Activated naive CD8-positive, alpha-beta T cell (primary cell): ENCODE data around the gene NECAB3.

ENCODE experiments used
- H3K27ac Mint-ChIP-seq: one replicate; pipeline ENCODE4 v1.8.0; 2021; ENCODE audit warnings: mixed read lengths
- H3K27me3 Mint-ChIP-seq: one replicate; pipeline ENCODE4 v1.8.0; 2021; ENCODE audit warnings: mixed read lengths
- H3K36me3 Mint-ChIP-seq: one replicate; pipeline ENCODE4 v1.8.0; 2021; ENCODE audit warnings: mixed read lengths
- H3K4me1 Mint-ChIP-seq: one replicate; pipeline ENCODE4 v1.8.0; 2021; ENCODE audit warnings: low read depth, mixed read lengths
- H3K4me3 Mint-ChIP-seq: one replicate; pipeline ENCODE4 v1.8.0; 2021; ENCODE audit warnings: mild to moderate bottlenecking, mixed read lengths
- H3K9me3 Mint-ChIP-seq: one replicate; pipeline ENCODE4 v1.8.0; 2021; ENCODE audit warnings: low read depth, mixed read lengths

NECAB3 gene

DNA sequence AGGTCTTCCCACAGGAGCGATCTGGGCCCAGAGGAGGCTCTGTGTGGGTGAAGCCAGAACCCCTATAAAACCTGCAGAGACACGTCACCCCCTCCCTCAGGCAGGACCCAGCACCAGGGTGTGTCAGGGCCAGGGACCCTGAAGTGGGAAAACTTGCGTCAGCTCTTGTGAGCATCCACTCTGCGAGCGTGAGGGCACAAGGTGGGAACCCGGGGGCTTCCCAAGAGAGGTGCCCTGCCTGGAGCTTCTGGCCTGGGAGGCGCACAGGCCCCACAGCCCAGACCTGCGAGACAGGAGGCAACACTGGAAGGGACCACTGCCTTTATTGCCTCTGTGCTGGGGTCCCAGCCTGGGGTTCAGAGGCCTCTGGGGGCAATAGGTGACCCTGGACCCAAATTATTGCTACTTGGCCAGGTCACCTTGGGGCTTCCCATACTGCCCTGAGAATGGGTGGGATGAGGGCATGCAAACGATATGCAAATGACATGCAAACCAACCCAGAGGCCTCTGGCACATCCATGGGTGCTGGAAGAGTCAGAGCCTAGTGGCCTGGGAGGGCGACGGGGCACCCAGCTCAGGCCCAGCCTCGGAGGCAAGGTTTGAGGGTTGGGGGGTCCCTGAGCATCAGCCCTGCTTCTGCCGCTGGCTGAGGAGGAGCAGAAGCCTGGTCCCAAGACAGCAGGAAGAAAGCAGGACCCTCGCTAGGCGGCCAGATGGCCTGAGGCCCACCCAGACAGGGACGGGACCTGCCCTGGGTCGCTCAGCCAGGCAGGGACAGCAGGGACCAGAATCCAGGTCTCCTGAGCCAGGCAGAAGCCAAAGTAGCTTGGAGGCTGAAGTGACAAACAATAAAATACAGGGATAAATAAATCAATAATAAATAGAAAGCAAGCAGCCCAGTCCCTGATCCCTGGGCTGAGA lies 17.2 kb downstream of the NECAB3 start:
- Mint-ChIP-seq H3K36me3 (no peaks in the 10 kb centered on the region), H3K27me3 (no peaks in the 10 kb centered on the region), H3K27ac (no peak overlapping the region), H3K4me3 (no peak overlapping the region), H3K9me3 (no peaks in the 10 kb centered on the region), H3K4me1 (peaks cover 5% of the 10 kb centered on the region)

DNA sequence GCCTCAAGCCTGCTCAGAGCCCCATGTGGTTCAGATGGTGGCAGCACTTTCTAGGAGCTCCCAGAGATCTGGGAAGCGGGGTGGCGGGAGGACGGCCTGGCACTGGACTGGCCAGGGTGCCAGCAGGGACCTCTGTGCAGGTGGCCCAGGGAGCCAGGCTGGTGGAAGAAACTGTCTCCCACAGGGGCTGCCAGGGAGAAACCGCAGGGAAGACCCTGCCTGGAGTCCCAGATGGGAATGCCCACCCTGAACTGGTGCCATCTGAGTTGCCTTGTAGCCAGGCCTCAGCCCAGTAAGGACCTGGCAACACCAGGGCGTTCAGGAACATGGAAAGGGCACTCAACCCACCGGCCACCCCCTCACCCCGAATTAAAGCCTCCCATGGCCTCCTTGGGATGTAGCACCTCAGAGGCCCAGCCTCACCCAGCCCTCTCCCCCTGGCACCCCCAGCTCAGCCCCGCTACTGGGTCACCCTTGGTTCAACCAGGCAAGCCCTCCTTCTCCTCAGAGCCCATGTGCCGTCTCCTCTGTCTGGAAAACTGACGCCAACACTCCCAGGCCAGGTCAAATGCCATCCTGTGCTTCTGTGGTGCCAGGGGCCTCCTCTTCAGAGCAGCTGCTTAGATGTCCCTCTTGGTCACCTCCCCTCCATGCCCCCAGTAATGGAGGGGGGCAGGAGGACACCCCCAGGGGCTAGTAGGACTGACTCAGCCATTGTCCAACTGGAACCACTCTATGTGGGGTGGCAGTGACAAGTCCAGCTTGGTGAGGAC lies 18.0 kb downstream of the NECAB3 start:
- Mint-ChIP-seq H3K36me3 (no peaks in the 10 kb centered on the region), H3K27ac (no peak overlapping the region), H3K4me3 (no peak overlapping the region), H3K27me3 (no peaks in the 10 kb centered on the region), H3K9me3 (no peaks in the 10 kb centered on the region), H3K4me1 (peaks cover 3% of the 10 kb centered on the region)

DNA sequence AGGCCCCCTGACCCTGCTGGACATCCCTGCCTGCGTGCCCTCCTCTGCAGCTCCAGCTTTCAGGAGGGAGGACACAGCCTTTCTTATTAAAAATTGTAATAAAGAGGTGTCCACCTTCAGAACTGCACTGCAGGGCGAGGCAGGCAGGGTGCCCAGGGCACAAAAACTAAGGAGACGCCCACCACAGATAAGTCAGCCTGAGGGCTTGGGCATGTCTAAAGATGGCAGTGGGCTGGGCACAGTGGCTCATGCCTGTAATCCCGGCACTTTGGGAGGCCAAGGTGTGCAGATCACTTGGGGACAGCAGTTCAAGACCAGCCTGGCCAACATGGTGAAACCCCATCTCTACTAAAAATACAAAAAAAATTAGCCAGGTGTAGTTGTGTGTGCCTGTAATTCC lies 19.1 kb downstream of the NECAB3 start:
- no peak overlapping the region for H3K4me3 Mint-ChIP-seq
- peaks cover 3% of the 10 kb centered on the region for H3K4me1 Mint-ChIP-seq
- no peaks in the 10 kb centered on the region for H3K36me3 Mint-ChIP-seq
- no peak overlapping the region for H3K27ac Mint-ChIP-seq
- H3K27me3 Mint-ChIP-seq = no peaks in the 10 kb centered on the region
- no peaks in the 10 kb centered on the region for H3K9me3 Mint-ChIP-seq

DNA sequence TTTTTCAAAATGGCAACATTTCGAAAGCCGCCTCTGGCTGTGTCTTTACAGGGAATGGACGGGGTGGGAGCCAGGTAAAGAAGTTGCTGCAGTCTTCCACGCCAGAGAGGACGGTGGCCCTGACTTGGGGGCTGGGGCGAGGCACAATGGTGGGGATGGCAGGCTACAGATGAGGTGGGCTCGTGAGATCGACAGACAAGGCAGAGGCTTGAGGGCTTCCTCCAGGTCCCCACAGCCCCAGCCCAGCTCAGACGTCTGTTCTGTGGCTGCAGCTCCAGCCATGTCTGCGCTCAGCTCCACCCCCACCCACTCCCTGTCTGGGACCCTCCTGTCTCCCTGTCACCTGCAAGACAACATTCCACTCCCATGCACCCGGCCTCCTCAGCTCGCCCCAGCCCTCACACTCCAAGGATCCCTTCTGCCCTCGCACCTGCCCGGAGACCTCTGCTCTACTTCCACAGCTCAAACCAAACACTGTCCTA lies 19.5 kb downstream of the NECAB3 start:
- Mint-ChIP-seq H3K9me3 (no peaks in the 10 kb centered on the region), H3K4me1 (peaks cover 3% of the 10 kb centered on the region), H3K4me3 (no peak overlapping the region), H3K36me3 (no peaks in the 10 kb centered on the region), H3K27me3 (no peaks in the 10 kb centered on the region), H3K27ac (no peak overlapping the region)

DNA sequence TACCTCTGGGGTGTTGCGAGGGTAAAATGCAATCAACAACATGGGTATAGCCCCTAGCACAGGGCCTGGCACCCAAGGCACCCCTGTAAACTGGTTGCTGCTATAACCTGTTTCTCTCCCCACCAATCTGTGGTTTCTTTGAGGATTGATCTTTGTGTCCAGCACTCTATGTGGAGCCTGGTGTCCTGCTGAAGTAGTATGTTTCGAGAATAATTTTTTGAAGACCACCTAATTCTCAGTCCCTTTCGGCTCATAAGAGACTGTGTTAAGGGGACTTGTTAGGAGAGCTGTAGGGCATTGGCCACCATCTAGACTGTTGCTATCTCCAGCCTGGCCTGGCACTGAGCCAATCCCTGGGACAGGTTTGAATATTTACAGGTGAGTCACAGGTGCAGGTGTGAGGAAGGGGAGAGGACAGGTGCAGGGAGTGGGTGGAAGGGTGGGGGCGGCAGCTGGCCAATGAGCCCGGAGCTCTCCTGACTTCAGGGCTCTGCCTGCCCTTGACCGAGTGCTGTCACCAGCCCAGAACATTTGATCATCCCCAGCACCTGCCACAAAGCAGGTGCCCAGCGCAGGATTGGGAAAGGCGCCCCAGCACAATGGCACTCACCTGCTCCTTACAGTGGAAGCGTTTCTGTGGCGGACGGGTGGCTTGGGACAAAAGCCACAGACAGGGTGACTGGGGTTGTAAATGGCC lies 20.2 kb downstream of the NECAB3 start:
- Mint-ChIP-seq H3K4me3 (no peak overlapping the region), H3K36me3 (no peaks in the 10 kb centered on the region), H3K27ac (no peak overlapping the region), H3K27me3 (no peaks in the 10 kb centered on the region), H3K4me1 (peaks cover 3% of the 10 kb centered on the region), H3K9me3 (no peaks in the 10 kb centered on the region)

DNA sequence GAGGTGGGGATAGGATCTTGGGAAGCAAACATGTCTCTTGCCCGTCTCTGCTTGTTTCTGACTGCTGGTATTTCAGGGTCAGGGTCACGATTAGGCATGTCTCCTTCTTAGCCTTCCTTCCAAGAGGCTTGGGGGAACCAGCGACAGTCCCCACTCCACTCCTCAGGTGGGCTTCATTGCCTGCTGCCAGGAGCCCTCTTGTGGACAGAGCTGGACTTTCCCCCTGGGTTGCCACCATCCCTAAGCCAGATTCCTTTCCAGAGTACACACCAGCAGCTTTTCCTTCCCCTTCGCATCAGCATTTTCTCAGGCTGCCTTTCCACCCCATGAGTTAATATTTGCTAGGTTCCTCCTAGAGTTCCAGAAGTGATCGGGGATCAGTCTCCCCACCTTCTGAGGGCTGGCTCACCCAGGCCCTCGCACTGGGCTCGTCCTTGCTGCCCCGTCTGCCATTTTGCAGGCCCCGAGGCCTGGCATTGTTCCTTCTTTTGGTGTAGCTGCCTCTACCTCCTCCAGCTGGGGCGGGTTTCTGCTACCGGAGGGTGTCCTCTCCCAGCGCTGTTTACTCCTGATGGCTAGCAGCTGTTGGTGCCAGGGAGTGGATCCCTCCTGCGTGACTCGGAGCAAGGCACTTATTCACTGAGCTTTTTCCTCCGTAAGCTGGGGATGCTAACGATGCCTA lies 20.9 kb downstream of the NECAB3 start:
- no peaks in the 10 kb centered on the region for H3K36me3 Mint-ChIP-seq
- H3K27ac Mint-ChIP-seq = no peak overlapping the region
- peaks cover 3% of the 10 kb centered on the region for H3K4me1 Mint-ChIP-seq
- no peak overlapping the region for H3K4me3 Mint-ChIP-seq
- H3K9me3 Mint-ChIP-seq = no peaks in the 10 kb centered on the region
- no peaks in the 10 kb centered on the region for H3K27me3 Mint-ChIP-seq

DNA sequence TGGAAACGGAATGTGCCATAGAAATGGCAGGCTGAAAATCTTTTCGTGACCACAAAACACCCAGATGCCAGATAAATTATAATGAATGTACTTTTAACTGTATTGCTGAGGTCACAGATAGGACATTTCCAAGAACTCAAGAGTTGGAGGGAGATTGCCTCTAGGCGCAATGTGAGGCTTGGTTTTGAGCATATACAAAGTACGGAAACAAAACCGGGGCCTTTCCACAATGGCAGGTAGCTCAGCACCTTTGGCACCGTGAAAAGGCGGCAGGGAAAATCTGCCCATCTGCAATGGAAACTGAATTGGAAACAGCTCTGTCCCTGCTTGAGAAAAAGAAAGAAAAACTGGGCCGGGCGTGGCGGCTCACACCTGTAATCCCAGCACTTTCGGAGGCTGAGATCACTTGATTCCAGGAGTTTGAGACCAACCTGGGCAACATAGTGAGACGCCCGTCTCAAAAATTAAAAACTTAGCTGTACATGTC lies 22.6 kb downstream of the NECAB3 start:
- no peak overlapping the region for H3K27ac Mint-ChIP-seq
- H3K4me3 Mint-ChIP-seq = no peak overlapping the region

DNA sequence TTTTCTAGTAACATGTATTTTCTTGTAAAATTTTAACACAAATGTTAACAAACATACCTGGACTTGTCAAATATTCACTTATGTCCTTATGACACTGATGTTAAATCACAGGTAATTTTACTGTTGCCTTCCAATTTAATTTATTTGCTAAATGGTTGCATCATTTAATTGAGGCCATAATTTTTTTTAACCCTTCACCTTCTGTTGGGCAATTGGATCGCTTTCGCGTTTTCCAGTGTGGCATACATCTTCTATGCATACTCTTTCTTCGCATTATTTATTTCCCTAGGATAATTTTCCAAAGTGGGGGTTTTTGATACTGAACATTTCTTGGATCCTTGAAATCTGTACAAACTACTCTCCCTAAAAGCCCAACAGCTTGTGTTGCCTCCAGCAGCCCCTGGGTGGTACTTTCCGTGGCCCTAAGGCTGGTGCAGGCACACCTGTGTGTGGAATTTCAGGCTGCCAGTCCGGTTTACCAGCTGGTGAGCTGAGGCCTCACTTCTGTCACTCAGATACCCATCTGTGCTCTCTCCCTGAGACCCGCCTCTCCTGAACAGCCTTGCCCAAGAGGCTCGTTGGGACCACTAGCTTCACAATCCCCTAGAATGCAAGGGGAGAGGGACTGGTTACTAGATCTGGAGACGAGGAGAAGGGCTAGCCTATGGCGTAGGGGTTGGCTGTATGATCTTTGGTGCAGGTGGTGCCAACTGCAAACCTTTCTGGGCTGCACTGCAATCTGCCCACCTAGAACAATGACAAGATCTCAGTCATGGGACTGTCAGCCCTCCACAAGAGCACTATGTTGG lies 23.3 kb downstream of the NECAB3 start:
- no peak overlapping the region for H3K4me3 Mint-ChIP-seq
- H3K36me3 Mint-ChIP-seq = no peaks in the 10 kb centered on the region
- no peaks in the 10 kb centered on the region for H3K9me3 Mint-ChIP-seq
- peaks cover 3% of the 10 kb centered on the region for H3K4me1 Mint-ChIP-seq
- no peaks in the 10 kb centered on the region for H3K27me3 Mint-ChIP-seq
- H3K27ac Mint-ChIP-seq = no peak overlapping the region

More for the DNA sequence above, 22.6 kb downstream of the NECAB3 start:
- Mint-ChIP-seq H3K9me3 (no peaks in the 10 kb centered on the region), H3K36me3 (no peaks in the 10 kb centered on the region), H3K4me1 (peaks cover 3% of the 10 kb centered on the region), H3K27me3 (no peaks in the 10 kb centered on the region)

DNA sequence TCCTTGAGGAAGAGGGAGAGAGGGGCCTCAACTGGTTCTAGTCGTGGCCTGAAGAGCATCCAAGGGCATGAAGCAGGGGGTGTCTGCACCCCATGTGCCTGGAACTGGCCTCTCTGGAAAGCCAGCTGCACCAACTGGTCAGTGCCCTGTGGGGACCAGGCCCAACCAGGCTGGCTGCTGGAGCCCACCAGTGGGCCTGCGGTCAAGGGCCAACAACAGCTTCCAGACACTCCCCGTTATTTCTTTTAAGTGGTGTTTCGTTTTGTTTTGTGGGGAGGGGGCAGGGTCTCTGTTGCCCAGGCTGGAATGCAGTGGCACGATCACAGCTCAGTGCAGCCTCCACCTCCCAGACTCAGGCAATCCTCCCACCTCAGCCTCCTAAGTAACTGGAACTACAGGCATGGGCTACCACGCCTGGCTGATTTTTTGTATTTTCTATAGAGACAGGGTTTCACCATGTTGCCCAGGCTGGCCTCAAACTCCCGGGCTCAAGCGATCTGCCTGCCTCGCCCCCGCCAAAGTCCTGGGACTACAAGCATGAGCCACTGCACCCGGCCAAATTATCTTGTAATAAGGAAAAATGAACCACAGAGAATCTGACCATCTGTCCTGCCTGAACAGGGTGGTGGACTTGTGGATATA lies 24.0 kb downstream of the NECAB3 start:
- no peaks in the 10 kb centered on the region for H3K27me3 Mint-ChIP-seq
- H3K4me1 Mint-ChIP-seq = peaks cover 3% of the 10 kb centered on the region
- H3K4me3 Mint-ChIP-seq = no peak overlapping the region
- H3K9me3 Mint-ChIP-seq = no peaks in the 10 kb centered on the region
- no peaks in the 10 kb centered on the region for H3K36me3 Mint-ChIP-seq
- H3K27ac Mint-ChIP-seq = no peak overlapping the region

DNA sequence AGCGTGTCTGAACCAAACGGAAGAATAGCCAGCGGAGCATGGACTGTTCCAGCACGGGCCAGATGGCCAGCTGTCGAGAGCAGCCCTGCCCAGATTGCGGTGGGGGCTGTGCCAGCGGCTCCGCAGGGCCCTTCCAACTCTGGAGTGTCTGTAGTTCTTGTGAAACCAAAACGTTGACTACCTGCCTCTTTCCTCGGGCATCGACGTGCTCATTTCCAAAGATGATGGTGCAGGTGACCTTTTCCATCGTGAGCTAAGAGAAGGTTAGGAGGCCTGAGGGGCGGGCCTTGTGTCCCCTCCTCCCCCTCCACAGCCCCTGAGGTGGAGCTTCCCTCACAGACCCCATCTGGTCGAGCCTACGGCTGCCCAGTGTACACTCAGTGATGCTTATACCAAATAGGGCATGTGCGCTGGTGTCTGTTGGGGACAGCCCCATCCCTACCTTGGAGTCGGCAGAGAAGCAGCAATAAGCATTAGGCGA lies 25.0 kb downstream of the NECAB3 start:
- Mint-ChIP-seq H3K4me3 (no peak overlapping the region), H3K27ac (no peak overlapping the region), H3K9me3 (no peaks in the 10 kb centered on the region), H3K27me3 (no peaks in the 10 kb centered on the region), H3K36me3 (no peaks in the 10 kb centered on the region), H3K4me1 (peaks cover 3% of the 10 kb centered on the region)

DNA sequence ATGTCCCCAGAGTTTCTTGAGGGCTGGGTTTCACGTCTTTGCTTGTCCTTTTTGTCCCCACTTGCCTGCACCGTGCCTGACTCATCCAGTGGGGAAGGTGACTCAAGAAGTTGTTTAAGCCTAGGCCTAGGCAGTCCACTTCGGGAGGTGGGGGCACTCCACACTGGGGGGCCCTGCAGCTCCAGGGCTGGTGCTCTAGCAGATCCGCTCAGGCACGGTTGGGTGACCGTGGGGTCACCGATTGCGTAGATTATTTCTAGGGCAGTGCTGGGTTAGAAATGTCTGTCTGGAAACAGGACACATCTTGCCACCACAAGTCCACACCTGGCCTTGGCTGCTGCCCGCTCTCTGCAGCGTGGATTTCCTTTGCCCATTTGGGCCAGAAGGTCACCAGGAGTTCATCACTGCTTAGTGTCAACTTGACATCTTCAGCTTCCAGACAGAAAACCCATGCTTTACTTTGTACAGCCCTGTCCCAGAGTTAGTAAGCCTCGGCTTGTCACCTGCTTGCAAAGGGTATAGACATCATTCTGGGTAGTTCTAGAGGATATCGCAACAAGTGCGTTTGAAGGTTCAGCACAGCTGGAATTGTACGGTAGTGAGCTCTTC lies 25.7 kb downstream of the NECAB3 start:
- Mint-ChIP-seq H3K9me3 (no peaks in the 10 kb centered on the region), H3K27me3 (no peaks in the 10 kb centered on the region), H3K36me3 (no peaks in the 10 kb centered on the region), H3K4me1 (peaks cover 3% of the 10 kb centered on the region), H3K4me3 (no peak overlapping the region), H3K27ac (no peak overlapping the region)

DNA sequence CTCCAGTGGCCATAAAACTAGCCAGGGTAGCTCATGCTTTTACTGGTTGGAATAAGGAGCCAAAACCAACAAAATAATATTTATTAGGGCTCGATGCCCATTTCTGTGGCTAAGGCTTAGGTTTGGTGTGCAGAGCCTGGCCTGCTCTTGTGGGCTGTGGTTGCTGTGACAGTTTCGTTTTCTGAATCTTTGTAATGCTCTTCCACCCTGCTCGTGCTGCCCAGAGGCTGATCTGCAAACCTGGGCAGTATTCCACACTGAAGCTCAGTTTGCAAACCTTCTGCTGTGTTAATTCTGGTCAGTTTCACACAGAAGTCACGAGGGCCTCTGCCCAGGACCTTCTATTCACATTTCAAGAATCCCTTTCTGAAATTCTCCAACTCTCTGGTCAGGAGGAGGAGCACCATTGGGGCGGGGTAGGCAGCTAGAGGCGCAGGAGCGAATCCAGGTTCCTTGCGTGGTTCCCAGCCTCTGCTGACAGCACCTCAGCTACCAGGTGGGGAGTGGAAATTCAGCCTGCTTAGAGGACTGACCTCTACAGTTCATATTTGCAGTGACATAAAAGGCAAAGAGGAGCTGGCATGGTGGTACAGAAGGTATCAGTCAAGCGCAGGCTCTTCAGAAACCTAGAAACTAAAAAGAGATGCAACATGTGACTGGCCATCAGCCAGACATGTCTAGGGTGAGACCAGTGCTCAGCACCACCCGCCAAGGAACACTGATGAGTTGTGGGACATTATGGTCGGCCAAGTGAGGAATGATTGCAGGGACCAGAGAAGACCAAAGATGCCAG lies 26.4 kb downstream of the NECAB3 start:
- Mint-ChIP-seq H3K4me3 (no peak overlapping the region), H3K4me1 (peaks cover 2% of the 10 kb centered on the region), H3K36me3 (no peaks in the 10 kb centered on the region), H3K27me3 (no peaks in the 10 kb centered on the region), H3K27ac (peak overlapping the region; percentile 46), H3K9me3 (no peaks in the 10 kb centered on the region)
